Activated CD8-positive, alpha-beta memory T cell treated with anti-CD3 and anti-CD28 coated beads, Interleukin-2, amount 50 U/mL, for 4 hours (primary cell): ENCODE measurements around the gene GFPT1.
"Not testable (repeated sequence)": the region's sequence is repeated elsewhere in the genome, so short reads cannot be mapped to it uniquely, and the experiment has no call there.

Experiments
- DNase-seq: peaks from one replicate; pipeline ENCODE4 v3.0.0-alpha.2; 2020

The GFPT1 gene

DNA sequence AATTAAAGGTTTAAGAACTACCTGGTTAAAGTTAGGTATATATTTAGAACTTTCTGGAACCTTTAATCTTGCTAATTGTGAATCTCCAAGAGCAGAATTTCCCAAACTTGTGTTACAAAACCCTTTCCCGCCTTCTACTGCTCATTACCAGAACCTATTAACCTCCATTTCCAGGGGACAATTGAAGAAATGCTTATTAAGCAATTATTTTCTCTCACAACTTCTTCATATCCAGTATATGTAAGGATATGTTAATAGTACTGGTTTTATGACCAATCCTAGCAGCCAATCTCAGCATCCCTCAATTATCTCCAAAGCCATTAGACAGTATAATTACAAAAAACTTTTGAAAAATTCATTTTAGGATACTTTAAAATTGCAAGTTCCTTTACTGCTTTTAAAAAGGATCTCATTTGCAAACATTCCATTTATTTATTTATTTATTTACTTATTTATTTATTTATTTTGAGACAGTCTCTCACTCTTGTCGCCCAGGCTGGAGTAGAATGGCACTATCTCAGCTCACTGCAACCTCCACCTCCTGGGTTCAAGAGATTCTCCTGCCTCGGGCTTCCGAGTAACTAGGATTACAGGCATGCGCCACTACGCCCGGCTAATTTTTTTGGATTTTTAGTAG, 3.7 kb downstream of the GFPT1 start:
- DNase-seq = no peak

- DNase-seq = no peak
Observed at GRCh38 chr2:69382547-69382946, 4.5 kb downstream of the GFPT1 start.

GRCh38 chr2:69381337-69381737, 5.7 kb downstream of the GFPT1 start:
- DNase-seq = no peak

- no peak for DNase-seq
Observed at GRCh38 chr2:69380072-69380917, 6.7 kb downstream of the GFPT1 start.

- no peak for DNase-seq
Observed at GRCh38 chr2:69376403-69376802, 10.6 kb downstream of the GFPT1 start.

GRCh38 chr2:69375494-69376353, 11.3 kb downstream of the GFPT1 start:
- no peak for DNase-seq

- DNase-seq = no peak
Observed at GRCh38 chr2:69372767-69373166, 14.3 kb downstream of the GFPT1 start.

DNA sequence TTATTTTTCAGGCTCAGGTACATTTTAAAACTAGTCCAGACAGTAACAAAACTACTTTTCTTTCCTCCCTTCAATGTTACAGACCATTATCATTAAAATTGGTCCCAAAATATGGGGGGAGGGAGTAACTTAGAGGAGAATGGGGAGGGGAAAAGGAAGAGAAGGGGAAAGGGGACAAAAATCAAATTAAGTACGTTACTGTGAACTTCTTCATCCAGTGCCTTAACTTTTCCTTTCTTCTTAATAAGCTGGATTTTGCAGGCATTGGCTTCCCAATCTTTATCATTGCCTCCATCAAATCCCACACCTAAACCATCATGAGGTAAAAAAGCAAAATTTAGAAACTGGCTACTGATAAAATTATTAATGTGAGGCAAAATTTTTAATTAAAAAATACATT, 17.2 kb downstream of the GFPT1 start:
- no peak for DNase-seq

DNA sequence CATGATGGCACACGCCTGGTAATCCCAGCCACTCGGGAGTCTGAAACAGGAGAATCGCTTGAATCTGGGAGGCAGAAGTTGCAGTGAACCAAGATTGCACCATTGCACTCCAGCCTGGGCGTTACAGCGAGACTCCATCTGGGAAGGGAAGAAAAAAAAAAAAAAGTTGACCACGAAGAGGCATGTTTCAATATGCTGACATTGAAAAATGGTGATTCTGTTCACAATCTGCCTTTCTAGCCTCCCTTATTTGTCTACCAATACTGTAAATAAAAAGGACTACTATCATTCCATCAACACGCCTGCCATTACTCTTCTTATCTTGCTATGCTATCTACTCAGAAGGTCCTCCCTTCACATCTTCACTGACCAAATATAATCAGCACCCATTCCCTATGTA, 18.4 kb downstream of the GFPT1 start:
- DNase-seq = no peak

- no peak for DNase-seq
Observed at GRCh38 chr2:69359371-69359770, 27.7 kb downstream of the GFPT1 start.

GRCh38 chr2:69358914-69359313, 28.1 kb downstream of the GFPT1 start:
- no peak for DNase-seq

- no peak for DNase-seq
Observed at GRCh38 chr2:69356471-69356870, 30.6 kb downstream of the GFPT1 start.

- not testable (repeated sequence) for DNase-seq
Observed at GRCh38 chr2:69354976-69355375, 32.1 kb downstream of the GFPT1 start.

DNA sequence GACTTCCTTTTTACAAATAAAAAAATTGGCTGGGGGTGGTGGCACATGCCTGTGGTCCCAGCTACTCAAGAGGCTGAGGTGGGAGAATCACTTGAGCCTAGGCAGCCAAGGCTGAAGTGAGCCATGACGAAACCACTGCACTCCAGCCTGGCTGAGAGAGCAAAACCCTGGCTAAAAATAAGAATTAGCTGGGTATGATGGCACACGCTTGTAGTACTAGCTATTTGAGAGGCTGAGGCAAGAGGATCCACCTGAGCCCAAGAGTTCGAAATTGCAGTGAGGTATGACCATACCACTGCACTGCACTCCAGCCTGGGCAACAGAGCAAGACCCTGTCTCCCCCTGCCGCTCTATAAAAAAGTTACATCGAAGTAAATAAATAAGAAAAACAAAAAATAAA, 33.7 kb downstream of the GFPT1 start:
- no peak for DNase-seq

GRCh38 chr2:69348781-69349180, 38.2 kb downstream of the GFPT1 start:
- no peak for DNase-seq

DNA sequence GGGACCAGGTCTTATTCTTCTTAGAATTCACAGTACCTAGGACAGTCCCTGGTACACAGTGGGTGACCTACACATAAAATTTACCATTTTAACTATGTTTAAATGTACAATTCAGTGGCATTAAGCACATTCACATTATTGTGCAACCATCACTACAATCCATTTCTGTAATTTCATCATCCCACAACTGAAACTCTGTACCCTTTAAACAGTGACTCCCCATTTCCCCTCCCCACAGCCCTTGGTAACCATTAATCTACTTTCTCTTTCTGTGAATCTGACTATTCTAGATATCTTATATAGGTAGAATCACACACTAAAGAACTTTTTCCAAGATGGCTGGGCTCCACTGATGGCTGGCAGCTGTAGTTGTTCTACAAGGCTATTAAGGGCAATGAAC, 41.6 kb downstream of the GFPT1 start:
- no peak for DNase-seq

DNA sequence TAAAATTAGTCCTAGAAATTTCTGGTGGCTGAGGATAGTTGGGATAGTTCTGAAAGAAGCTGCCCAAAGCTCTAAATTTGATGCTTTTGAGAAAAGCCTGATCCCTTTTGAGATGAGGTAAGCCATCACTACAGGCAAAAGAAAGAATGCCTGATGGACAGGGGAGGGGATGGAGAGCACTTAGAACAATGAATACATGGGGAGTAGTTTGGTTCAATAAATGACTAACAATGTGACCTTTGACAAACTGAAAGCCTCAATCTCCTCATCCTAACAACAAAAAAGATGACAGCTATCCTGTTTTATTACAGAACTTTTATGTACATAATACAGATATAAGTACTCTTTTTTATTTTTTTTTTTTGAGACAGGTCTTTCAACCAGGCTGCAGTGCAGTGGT, 42.7 kb downstream of the GFPT1 start:
- DNase-seq = no peak

DNA sequence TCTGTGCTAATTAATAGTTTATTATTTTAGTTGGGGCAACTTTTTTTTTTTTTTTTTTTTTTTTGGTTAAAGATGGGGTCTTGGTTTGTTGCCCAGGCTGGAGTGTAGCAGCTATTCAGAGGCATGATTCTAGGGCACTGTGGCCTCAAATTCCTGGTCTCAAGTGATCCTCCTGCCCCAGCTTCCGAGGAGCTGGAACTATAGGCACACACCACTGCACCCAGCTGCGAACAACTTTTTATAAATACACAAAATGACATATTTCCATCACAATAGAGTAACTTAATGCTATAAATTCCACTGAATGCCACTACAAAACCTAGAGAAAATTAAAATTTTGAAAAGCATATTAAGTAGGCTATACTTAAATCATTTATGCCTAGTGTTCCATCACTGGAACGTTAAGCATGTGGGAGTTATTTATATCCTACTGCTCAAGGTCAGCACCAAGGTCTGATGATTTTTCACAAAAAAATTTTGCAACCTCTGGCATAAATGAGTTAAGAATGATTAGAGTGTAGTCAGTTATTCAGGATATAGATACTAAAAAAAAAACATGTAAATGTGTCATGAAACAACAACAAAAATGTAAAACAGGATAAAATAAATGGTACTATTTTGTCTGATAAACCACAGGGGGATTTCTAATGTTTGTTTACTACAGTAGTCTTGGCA, 46.8 kb downstream of the GFPT1 start:
- DNase-seq = no peak

- no peak for DNase-seq
Observed at GRCh38 chr2:69335311-69335710, 51.7 kb downstream of the GFPT1 start.

- no peak for DNase-seq
Observed at GRCh38 chr2:69333352-69333751, 53.7 kb downstream of the GFPT1 start.

DNA sequence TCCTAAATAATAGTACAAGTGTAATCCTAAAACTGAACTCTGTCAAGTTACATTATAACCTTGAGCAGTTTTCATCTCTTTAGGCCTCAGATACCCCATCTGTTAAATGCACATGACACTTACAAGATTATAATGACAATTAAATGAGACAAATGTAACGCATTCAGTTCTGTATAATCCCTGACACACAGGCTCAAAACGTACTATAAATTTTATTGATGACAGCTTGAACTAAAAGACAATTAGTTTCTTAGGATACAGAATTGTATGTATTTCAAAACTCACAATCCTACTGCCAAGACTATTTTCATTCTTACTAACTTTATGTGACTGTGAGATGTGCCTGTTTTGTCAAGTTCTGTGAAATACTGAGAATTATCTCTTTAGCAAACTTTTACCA, 56.2 kb downstream of the GFPT1 start:
- no peak for DNase-seq

- no peak for DNase-seq
Observed at GRCh38 chr2:69322631-69323030, 64.4 kb downstream of the GFPT1 start.

DNA sequence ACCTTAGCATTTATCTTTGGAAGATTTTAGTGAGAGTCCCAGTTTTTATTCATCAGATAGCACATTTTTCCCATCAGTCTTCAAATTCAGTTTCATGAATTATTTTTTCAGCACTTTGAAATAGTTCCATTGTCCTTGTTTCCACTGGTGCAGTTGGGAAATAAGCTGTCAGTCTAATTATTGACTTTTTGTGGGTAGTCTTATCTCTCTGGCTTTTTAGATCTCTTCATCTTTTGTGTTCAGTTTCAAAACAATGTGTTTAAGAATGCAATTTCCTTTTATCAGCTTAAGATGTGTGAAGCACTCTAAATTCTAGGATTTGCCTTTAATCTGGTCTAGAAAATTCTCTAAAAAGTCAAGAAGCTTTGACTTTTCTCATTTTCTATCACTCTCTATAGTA, 70.5 kb downstream of the GFPT1 start:
- DNase-seq = no peak
